ENCODE measurements around the gene JARID2.
A peak's percentile ranks its signal among the peaks of the same experiment; 100 is the strongest.

Gene JARID2
- total RNA-seq: 73.5 to 78.0 (median 77.3) reads per million in 3 donors

GRCh38 chr6:15245361-15246216 is at the start of gene JARID2:
TSS of gene JARID2 (plus strand) at chr6:15246069. CDS start at chr6:15246540, 471 bp downstream.
- peaks cover 11% of the 10 kb centered on the region for H3K4me1 ChIP-seq (ENCODE audit: control insufficient read depth, insufficient read depth, low read length, poor library complexity, severe bottlenecking)
- H3K4me3 ChIP-seq (ENCODE audit: insufficient read depth, low read depth, low read length, poor library complexity, severe bottlenecking): peak within 1 kb of the TSS; percentile 100
- H3K27me3 ChIP-seq (replicated peaks; ENCODE audit: control insufficient read depth, insufficient read depth, low read length, poor library complexity, severe bottlenecking): no peaks in the 10 kb centered on the region
- peak within 1 kb of the TSS; percentile 92 for H3K27ac ChIP-seq (ENCODE audit: insufficient read depth, low read length, poor library complexity, severe bottlenecking)
- peak; percentile 85 to 95 (median 94) for DNase-seq
- no peaks in the 10 kb centered on the region for H3K36me3 ChIP-seq (ENCODE audit: control insufficient read depth, insufficient read depth, low read length)
- no peaks in the 10 kb centered on the region for H3K9me3 ChIP-seq (ENCODE audit: control insufficient read depth, low read length)

GRCh38 chr6:15200087-15200486 is 45.8 kb upstream of the JARID2 start:
- Histone ChIP-seq H3K4me3 (ENCODE audit: insufficient read depth, low read depth, low read length, poor library complexity, severe bottlenecking) (no peak overlapping the region), H3K27ac (ENCODE audit: insufficient read depth, low read length, poor library complexity, severe bottlenecking) (no peak overlapping the region), H3K27me3 (replicated peaks; ENCODE audit: control insufficient read depth, insufficient read depth, low read length, poor library complexity, severe bottlenecking) (no peaks in the 10 kb centered on the region), H3K4me1 (ENCODE audit: control insufficient read depth, insufficient read depth, low read length, poor library complexity, severe bottlenecking) (no peaks in the 10 kb centered on the region), H3K36me3 (ENCODE audit: control insufficient read depth, insufficient read depth, low read length) (no peaks in the 10 kb centered on the region), H3K9me3 (ENCODE audit: control insufficient read depth, low read length) (no peaks in the 10 kb centered on the region)
- DNase-seq: no peak

- Histone ChIP-seq H3K4me1 (ENCODE audit: control insufficient read depth, insufficient read depth, low read length, poor library complexity, severe bottlenecking) (no peaks in the 10 kb centered on the region), H3K27me3 (replicated peaks; ENCODE audit: control insufficient read depth, insufficient read depth, low read length, poor library complexity, severe bottlenecking) (no peaks in the 10 kb centered on the region), H3K27ac (ENCODE audit: insufficient read depth, low read length, poor library complexity, severe bottlenecking) (no peak overlapping the region), H3K4me3 (ENCODE audit: insufficient read depth, low read depth, low read length, poor library complexity, severe bottlenecking) (no peak overlapping the region), H3K9me3 (ENCODE audit: control insufficient read depth, low read length) (no peaks in the 10 kb centered on the region), H3K36me3 (ENCODE audit: control insufficient read depth, insufficient read depth, low read length) (no peaks in the 10 kb centered on the region)
- DNase-seq: no peak
Measured at GRCh38 chr6:15205321-15205720, 40.5 kb upstream of the JARID2 start.

- no peak overlapping the region for H3K27ac ChIP-seq (ENCODE audit: insufficient read depth, low read length, poor library complexity, severe bottlenecking)
Measured at GRCh38 chr6:15206887-15207286, 39.0 kb upstream of the JARID2 start.

GRCh38 chr6:15207923-15208322 is 37.9 kb upstream of the JARID2 start:
- Histone ChIP-seq H3K4me3 (ENCODE audit: insufficient read depth, low read depth, low read length, poor library complexity, severe bottlenecking) (no peak overlapping the region), H3K27ac (ENCODE audit: insufficient read depth, low read length, poor library complexity, severe bottlenecking) (no peak overlapping the region), H3K9me3 (ENCODE audit: control insufficient read depth, low read length) (no peaks in the 10 kb centered on the region), H3K4me1 (ENCODE audit: control insufficient read depth, insufficient read depth, low read length, poor library complexity, severe bottlenecking) (no peaks in the 10 kb centered on the region), H3K27me3 (replicated peaks; ENCODE audit: control insufficient read depth, insufficient read depth, low read length, poor library complexity, severe bottlenecking) (no peaks in the 10 kb centered on the region), H3K36me3 (ENCODE audit: control insufficient read depth, insufficient read depth, low read length) (no peaks in the 10 kb centered on the region)
- DNase-seq: no peak

More at GRCh38 chr6:15206887-15207286, 39.0 kb upstream of the JARID2 start:
- H3K27me3 ChIP-seq (replicated peaks; ENCODE audit: control insufficient read depth, insufficient read depth, low read length, poor library complexity, severe bottlenecking): no peaks in the 10 kb centered on the region
- H3K9me3 ChIP-seq (ENCODE audit: control insufficient read depth, low read length): no peaks in the 10 kb centered on the region
- no peak for DNase-seq
- H3K4me1 ChIP-seq (ENCODE audit: control insufficient read depth, insufficient read depth, low read length, poor library complexity, severe bottlenecking): no peaks in the 10 kb centered on the region
- H3K36me3 ChIP-seq (ENCODE audit: control insufficient read depth, insufficient read depth, low read length): no peaks in the 10 kb centered on the region
- H3K4me3 ChIP-seq (ENCODE audit: insufficient read depth, low read depth, low read length, poor library complexity, severe bottlenecking): no peak overlapping the region

GRCh38 chr6:15213838-15214400 is 31.9 kb upstream of the JARID2 start:
- H3K4me3 ChIP-seq (ENCODE audit: insufficient read depth, low read depth, low read length, poor library complexity, severe bottlenecking): no peak overlapping the region
- H3K27ac ChIP-seq (ENCODE audit: insufficient read depth, low read length, poor library complexity, severe bottlenecking): no peak overlapping the region
- H3K4me1 ChIP-seq (ENCODE audit: control insufficient read depth, insufficient read depth, low read length, poor library complexity, severe bottlenecking): no peaks in the 10 kb centered on the region
- no peaks in the 10 kb centered on the region for H3K27me3 ChIP-seq (replicated peaks; ENCODE audit: control insufficient read depth, insufficient read depth, low read length, poor library complexity, severe bottlenecking)
- DNase-seq: no peak
- no peaks in the 10 kb centered on the region for H3K9me3 ChIP-seq (ENCODE audit: control insufficient read depth, low read length)
- no peaks in the 10 kb centered on the region for H3K36me3 ChIP-seq (ENCODE audit: control insufficient read depth, insufficient read depth, low read length)

- DNase-seq: no peak
- H3K36me3 ChIP-seq (ENCODE audit: control insufficient read depth, insufficient read depth, low read length): no peaks in the 10 kb centered on the region
- no peak overlapping the region for H3K27ac ChIP-seq (ENCODE audit: insufficient read depth, low read length, poor library complexity, severe bottlenecking)
- H3K9me3 ChIP-seq (ENCODE audit: control insufficient read depth, low read length): no peaks in the 10 kb centered on the region
- H3K4me3 ChIP-seq (ENCODE audit: insufficient read depth, low read depth, low read length, poor library complexity, severe bottlenecking): no peak overlapping the region
- H3K4me1 ChIP-seq (ENCODE audit: control insufficient read depth, insufficient read depth, low read length, poor library complexity, severe bottlenecking): no peaks in the 10 kb centered on the region
- no peaks in the 10 kb centered on the region for H3K27me3 ChIP-seq (replicated peaks; ENCODE audit: control insufficient read depth, insufficient read depth, low read length, poor library complexity, severe bottlenecking)
Measured at GRCh38 chr6:15218401-15218800, 27.5 kb upstream of the JARID2 start.

- Histone ChIP-seq H3K36me3 (ENCODE audit: control insufficient read depth, insufficient read depth, low read length) (no peaks in the 10 kb centered on the region), H3K9me3 (ENCODE audit: control insufficient read depth, low read length) (no peaks in the 10 kb centered on the region), H3K27ac (ENCODE audit: insufficient read depth, low read length, poor library complexity, severe bottlenecking) (no peak overlapping the region), H3K4me1 (ENCODE audit: control insufficient read depth, insufficient read depth, low read length, poor library complexity, severe bottlenecking) (no peaks in the 10 kb centered on the region), H3K4me3 (ENCODE audit: insufficient read depth, low read depth, low read length, poor library complexity, severe bottlenecking) (no peak overlapping the region), H3K27me3 (replicated peaks; ENCODE audit: control insufficient read depth, insufficient read depth, low read length, poor library complexity, severe bottlenecking) (no peaks in the 10 kb centered on the region)
- DNase-seq: no peak
Measured at GRCh38 chr6:15220062-15220461, 25.8 kb upstream of the JARID2 start.

GRCh38 chr6:15227827-15228318 is 18.0 kb upstream of the JARID2 start:
- H3K27me3 ChIP-seq (replicated peaks; ENCODE audit: control insufficient read depth, insufficient read depth, low read length, poor library complexity, severe bottlenecking): no peaks in the 10 kb centered on the region
- H3K27ac ChIP-seq (ENCODE audit: insufficient read depth, low read length, poor library complexity, severe bottlenecking): no peak overlapping the region
- H3K36me3 ChIP-seq (ENCODE audit: control insufficient read depth, insufficient read depth, low read length): no peaks in the 10 kb centered on the region
- H3K9me3 ChIP-seq (ENCODE audit: control insufficient read depth, low read length): no peaks in the 10 kb centered on the region
- no peaks in the 10 kb centered on the region for H3K4me1 ChIP-seq (ENCODE audit: control insufficient read depth, insufficient read depth, low read length, poor library complexity, severe bottlenecking)
- no peak for DNase-seq
- no peak overlapping the region for H3K4me3 ChIP-seq (ENCODE audit: insufficient read depth, low read depth, low read length, poor library complexity, severe bottlenecking)

GRCh38 chr6:15230827-15231226 is 15.0 kb upstream of the JARID2 start:
- DNase-seq: no peak
- Histone ChIP-seq H3K9me3 (ENCODE audit: control insufficient read depth, low read length) (no peaks in the 10 kb centered on the region), H3K4me1 (ENCODE audit: control insufficient read depth, insufficient read depth, low read length, poor library complexity, severe bottlenecking) (no peaks in the 10 kb centered on the region), H3K27me3 (replicated peaks; ENCODE audit: control insufficient read depth, insufficient read depth, low read length, poor library complexity, severe bottlenecking) (no peaks in the 10 kb centered on the region), H3K27ac (ENCODE audit: insufficient read depth, low read length, poor library complexity, severe bottlenecking) (no peak overlapping the region), H3K36me3 (ENCODE audit: control insufficient read depth, insufficient read depth, low read length) (no peaks in the 10 kb centered on the region), H3K4me3 (ENCODE audit: insufficient read depth, low read depth, low read length, poor library complexity, severe bottlenecking) (no peak overlapping the region)

All from effector memory CD4-positive, alpha-beta T cell (primary cell).